Liver (tissue), 9 donors: ENCODE results near the gene VDR. TPM values are rescaled to one million over a fixed set of nuclear protein-coding genes. Genes with fewer than 3 reads are reported as not detected.

Experiments
- DNase-seq: peaks from one replicate; pipeline ENCODE4 v3.0.0-alpha.2; 2017; ENCODE audit warnings: low spot score
- H3K27ac ChIP-seq, 2 donors: one replicate each; pipeline ENCODE4 v1.7.0; 2013; ENCODE audit warnings: inconsistent platforms in 2 of 2, low read length in 2 of 2, control low read depth in 1 of 2, low read depth in 1 of 2, mild to moderate bottlenecking in 1 of 2
- H3K27me3 ChIP-seq, 4 donors: one replicate each; pipeline versions ENCODE4 v1.6.1 to v1.7.0; 2013; ENCODE audit warnings: low read length in 3 of 4, inconsistent platforms in 1 of 4, mild to moderate bottlenecking in 1 of 4, moderate library complexity in 1 of 4; ENCODE audit not compliant: control insufficient read depth in 4 of 4, insufficient read depth in 4 of 4
- H3K36me3 ChIP-seq, 4 donors: one replicate each; pipeline versions ENCODE4 v1.6.1 to v1.7.0; 2013; ENCODE audit warnings: low read length in 3 of 4, mild to moderate bottlenecking in 3 of 4, low read depth in 1 of 4, moderate library complexity in 1 of 4; ENCODE audit not compliant: control insufficient read depth in 4 of 4, insufficient read depth in 3 of 4
- H3K4me1 ChIP-seq, 4 donors: one replicate each; pipeline versions ENCODE4 v1.6.1 to v1.7.0; 2013; ENCODE audit warnings: low read length in 3 of 4, mild to moderate bottlenecking in 3 of 4, moderate library complexity in 1 of 4; ENCODE audit not compliant: control insufficient read depth in 4 of 4, insufficient read depth in 4 of 4
- H3K4me3 ChIP-seq, 3 donors: one replicate each; pipeline versions ENCODE4 v1.6.1 to v1.7.0; 2013; ENCODE audit warnings: low read length in 3 of 3, control low read depth in 1 of 3, low read depth in 1 of 3, mild to moderate bottlenecking in 1 of 3
- H3K9ac ChIP-seq, 2 donors: one replicate each; pipeline ENCODE4 v1.7.0; 2013; ENCODE audit warnings: low read length in 2 of 2, mild to moderate bottlenecking in 2 of 2, moderate library complexity in 2 of 2, control low read depth in 1 of 2, low read depth in 1 of 2
- H3K9me3 ChIP-seq, 4 donors: one replicate each; pipeline versions ENCODE4 v1.6.1 to v1.7.0; 2013; ENCODE audit warnings: low read length in 3 of 4; ENCODE audit not compliant: control insufficient read depth in 4 of 4
- CTCF ChIP-seq: fragments of 150-350 bp; IDR thresholded peaks from 2 replicates; pipeline ENCODE4 v1.5.1; 2017; ENCODE audit warnings: improper control_type of control experiment, low read depth, low read length; ENCODE audit not compliant: missing input control
- EGR1 ChIP-seq, 2 donors: IDR thresholded peaks; 2 replicates each; pipeline ENCODE4 v1.6.1; 2016 to 2018; ENCODE audit warnings: antibody characterized with exemption in 2 of 2, low read depth in 2 of 2
- FOXA1 ChIP-seq: IDR thresholded peaks from 2 replicates; pipeline ENCODE4 v1.6.1; 2016; ENCODE audit warnings: antibody characterized with exemption
- FOXA2 ChIP-seq: IDR thresholded peaks from 2 replicates; pipeline ENCODE4 v1.6.1; 2016; ENCODE audit warnings: antibody characterized with exemption
- HNF4A ChIP-seq, 2 donors: conservative IDR thresholded peaks; 2 replicates each; pipeline ENCODE4 v1.6.1; 2016; ENCODE audit warnings: antibody characterized with exemption in 2 of 2, mild to moderate bottlenecking in 2 of 2
- JUND ChIP-seq, 2 donors: IDR thresholded peaks; 2 replicates each; pipeline ENCODE4 v1.6.1; 2016; ENCODE audit warnings: antibody characterized with exemption in 2 of 2
- MAX ChIP-seq: IDR thresholded peaks from 2 replicates; pipeline ENCODE4 v1.6.1; 2016; ENCODE audit warnings: antibody characterized with exemption
- NR2F2 ChIP-seq: IDR thresholded peaks from 2 replicates; pipeline ENCODE4 v1.6.1; 2016; ENCODE audit warnings: antibody characterized with exemption
- RAD21 ChIP-seq, 2 donors: IDR thresholded peaks; 2 replicates each; pipeline ENCODE4 v1.6.1; 2016; ENCODE audit warnings: antibody characterized with exemption in 2 of 2, mild to moderate bottlenecking in 2 of 2
- REST ChIP-seq: IDR thresholded peaks from 2 replicates; pipeline ENCODE4 v1.6.1; 2016; ENCODE audit warnings: antibody characterized with exemption, mild to moderate bottlenecking
- SP1 ChIP-seq: IDR thresholded peaks from 2 replicates; pipeline ENCODE4 v1.6.1; 2018; ENCODE audit warnings: antibody characterized with exemption, mild to moderate bottlenecking
- YY1 ChIP-seq: IDR thresholded peaks from 2 replicates; pipeline ENCODE4 v1.6.1; 2016; ENCODE audit warnings: antibody characterized with exemption, mild to moderate bottlenecking
- ZBTB33 ChIP-seq: IDR thresholded peaks from 2 replicates; pipeline ENCODE4 v1.6.1; 2016; ENCODE audit warnings: antibody characterized with exemption
- WGBS: extraction: QIAGEN DNeasy Blood & Tissue Kit; methylation state at CpG from one replicate; pipeline ENCODE4 v1.1.7; 2013; 5-methylcytosine and 5-hydroxymethylcytosine counted together
- polyA plus RNA-seq, 2 donors: library from polyadenylated mRNA; stranded (reverse) in 1 of 2; unstranded in 1 of 2; fragments of 200-250 nt in 1 of 2; fragments of >200 nt in 1 of 2; fragmentation: Nextera tagmentation in 1 of 2; extraction: Ambion mirVana in 1 of 2; gene quantifications; one replicate each; pipeline versions ENCODE4 v1.2.1 to v1.2.3, GENCODE V29; 2013 to 2015
- total RNA-seq, 2 donors: library from RNA; depleted of rRNA; stranded (reverse); fragments of >200 nt; gene quantifications; one replicate each; pipeline ENCODE4 v1.2.3, GENCODE V29; 2014
- donor health status: healthy.
- donor health status: healthy.
- donor health status: healthy.
- donor health status: healthy.
- donor health status: healthy.

Gene VDR
- total and polyA plus RNA-seq, 4 donors = 0.25 to 0.47 (median 0.35) TPM

- WGBS = 71% methylated on average over 5 of the region's 5 CpGs
- no peak overlapping the region for H3K4me3 ChIP-seq
- no peaks in the 10 kb centered on the region for H3K36me3 ChIP-seq
These were observed 55.9 kb downstream of the VDR start for GRCh38 chr12:47848853-47849252.

GRCh38 chr12:47846294-47846996 is 58.3 kb downstream of the VDR start:
- no peak overlapping the region for H3K27ac ChIP-seq
- DNase-seq = no peak
- H3K9ac ChIP-seq = no peak overlapping the region
- H3K4me1 ChIP-seq = peaks cover 3 to 24% (median 19%) of the 10 kb centered on the region in 4 donors
- no peaks in the 10 kb centered on the region for H3K27me3 ChIP-seq
- 97% methylated on average over 14 of the region's 14 CpGs for WGBS
- no peaks in the 10 kb centered on the region for H3K9me3 ChIP-seq
- H3K36me3 ChIP-seq = no peaks in the 10 kb centered on the region
- TF ChIP-seq SP1 = no peak
- no peak for TF ChIP-seq YY1
- no peak for TF ChIP-seq CTCF
- TF ChIP-seq MAX = no peak
- no peak for TF ChIP-seq FOXA2
- no peak for TF ChIP-seq NR2F2
- no peak for TF ChIP-seq REST
- H3K4me3 ChIP-seq = no peak overlapping the region

More at GRCh38 chr12:47848853-47849252, 55.9 kb downstream of the VDR start:
- no peaks in the 10 kb centered on the region for H3K9me3 ChIP-seq
- no peak overlapping the region for H3K9ac ChIP-seq
- H3K27me3 ChIP-seq = no peaks in the 10 kb centered on the region
- H3K4me1 ChIP-seq = peaks cover 3 to 41% (median 33%) of the 10 kb centered on the region in 4 donors
- no peak for TF ChIP-seq EGR1 (IDR thresholded peaks at IDR 0.05; ENCODE audit: low read depth in 2 of 2)
- TF ChIP-seq FOXA1 = no peak
- TF ChIP-seq RAD21 (IDR thresholded peaks at IDR 0.05) = no peak
- H3K27ac ChIP-seq = no peak overlapping the region
- no peak for DNase-seq

- Histone ChIP-seq H3K27me3 (no peaks in the 10 kb centered on the region), H3K4me1 (peaks cover 0 to 12% (median 6%) of the 10 kb centered on the region in 4 donors), H3K9me3 (no peaks in the 10 kb centered on the region), H3K4me3 (no peak overlapping the region), H3K9ac (no peak overlapping the region), H3K27ac (no peak overlapping the region), H3K36me3 (no peaks in the 10 kb centered on the region)
- DNase-seq = no peak
- 95% methylated on average over 8 of the region's 8 CpGs for WGBS
- no peak for TF ChIP-seq YY1
- no peak for TF ChIP-seq JUND (IDR thresholded peaks at IDR 0.05)
- no peak for TF ChIP-seq ZBTB33
- no peak for TF ChIP-seq FOXA2
- no peak for TF ChIP-seq FOXA1
- no peak for TF ChIP-seq NR2F2
- TF ChIP-seq HNF4A (conservative IDR thresholded peaks at IDR 0.05) = no peak
- no peak for TF ChIP-seq EGR1 (IDR thresholded peaks at IDR 0.05; ENCODE audit: low read depth in 2 of 2)
These were observed 59.7 kb downstream of the VDR start for GRCh38 chr12:47845081-47845480.
